Neural progenitor cell (in vitro differentiated cells): ENCODE results near the gene BLVRA. TPM values are rescaled to one million over a fixed set of nuclear protein-coding genes. Genes with fewer than 3 reads are reported as not detected.
"Not testable (repeated sequence)": the region's sequence is repeated elsewhere in the genome, so short reads cannot be mapped to it uniquely, and the experiment has no call there.

ENCODE experiments used
- DNase-seq: peaks from one replicate; pipeline ENCODE4 v3.0.0-alpha.2; 2016; ENCODE audit warnings: low spot score
- H2AFZ ChIP-seq: fragments of 200-600 bp; sonication (generic); replicated peaks from 2 replicates; pipeline ENCODE4 v1.6.1; 2016; ENCODE audit warnings: antibody characterized with exemption
- H3F3A ChIP-seq: fragments of 200-600 bp; sonication (generic); 2 replicates; pipeline ENCODE4 v1.6.1; 2016; ENCODE audit warnings: antibody characterized with exemption, low read depth
- H3K27ac ChIP-seq: fragments of 200-600 bp; sonication (generic); 2 replicates; pipeline ENCODE4 v1.5.1; 2016; ENCODE audit warnings: mild to moderate bottlenecking
- H3K27me3 ChIP-seq: fragments of 200-600 bp; sonication (generic); 2 replicates; pipeline ENCODE4 v1.6.1; 2016; ENCODE audit warnings: mild to moderate bottlenecking, moderate library complexity
- H3K36me3 ChIP-seq: fragments of 200-600 bp; sonication (generic); 2 replicates; pipeline ENCODE4 v1.5.1; 2016
- H3K4me1 ChIP-seq: fragments of 200-600 bp; sonication (generic); 2 replicates; pipeline ENCODE4 v1.6.1; 2016; ENCODE audit warnings: mixed run types
- H3K4me2 ChIP-seq: fragments of 200-600 bp; sonication (generic); 2 replicates; pipeline ENCODE4 v1.6.1; 2016
- H3K4me3 ChIP-seq: fragments of 200-600 bp; sonication (generic); 2 replicates; pipeline ENCODE4 v1.5.1; 2016
- H3K79me2 ChIP-seq: fragments of 200-600 bp; sonication (generic); 2 replicates; pipeline ENCODE4 v1.6.1; 2016; ENCODE audit warnings: low read depth
- H3K9ac ChIP-seq: fragments of 200-600 bp; sonication (generic); 2 replicates; pipeline ENCODE4 v1.6.1; 2016
- H3K9me3 ChIP-seq: fragments of 200-600 bp; sonication (generic); 2 replicates; pipeline ENCODE4 v1.5.1; 2016; ENCODE audit warnings: low read depth
- H4K20me1 ChIP-seq: fragments of 200-600 bp; sonication (generic); 2 replicates; pipeline ENCODE4 v1.6.1; 2016; ENCODE audit warnings: low read depth
- H3K27ac Mint-ChIP-seq: 3 replicates; pipeline ENCODE4 v1.8.0; 2021; ENCODE audit warnings: mixed read lengths
- H3K27me3 Mint-ChIP-seq: 2 replicates; pipeline ENCODE4 v1.8.0; 2022; ENCODE audit warnings: low read depth, mild to moderate bottlenecking, inconsistent platforms, moderate library complexity, mixed read lengths; ENCODE audit not compliant: insufficient read depth
- H3K36me3 Mint-ChIP-seq: 3 replicates; pipeline ENCODE4 v1.8.0; 2021; ENCODE audit warnings: mixed read lengths
- H3K4me1 Mint-ChIP-seq: 3 replicates; pipeline ENCODE4 v1.8.0; 2021; ENCODE audit warnings: mixed read lengths
- H3K4me3 Mint-ChIP-seq: 3 replicates; pipeline ENCODE4 v1.8.0; 2021; ENCODE audit warnings: mild to moderate bottlenecking, moderate library complexity, mixed read lengths
- H3K9me3 Mint-ChIP-seq: 3 replicates; pipeline ENCODE4 v1.8.0; 2020; ENCODE audit warnings: mixed read lengths
- EZH2 ChIP-seq: fragments of 200-600 bp; sonication (generic); IDR thresholded peaks from 2 replicates; pipeline ENCODE4 v1.6.1; 2017; ENCODE audit warnings: antibody characterized with exemption, mild to moderate bottlenecking, moderate library complexity
- EZH2phosphoT487 ChIP-seq: fragments of 200-600 bp; sonication (generic); IDR thresholded peaks from 2 replicates; pipeline ENCODE4 v1.6.1; 2017; ENCODE audit warnings: antibody characterized with exemption
- total RNA-seq: library from RNA; depleted of rRNA; stranded (reverse); fragments of >200 nt; gene quantifications from 2 replicates; pipeline ENCODE4 v1.2.3, GENCODE V29; 2015; ENCODE audit warnings: low replicate concordance
- TF ChIP-seq, protein P1 (sequence below): fragments of 200-600 bp; sonication (generic); IDR thresholded peaks from 2 replicates; pipeline ENCODE4 v1.5.1; 2017; ENCODE audit warnings: antibody characterized with exemption, mild to moderate bottlenecking

BLVRA gene
- total RNA-seq, 1 donor from 2014 or later = 27.9 TPM

DNA sequence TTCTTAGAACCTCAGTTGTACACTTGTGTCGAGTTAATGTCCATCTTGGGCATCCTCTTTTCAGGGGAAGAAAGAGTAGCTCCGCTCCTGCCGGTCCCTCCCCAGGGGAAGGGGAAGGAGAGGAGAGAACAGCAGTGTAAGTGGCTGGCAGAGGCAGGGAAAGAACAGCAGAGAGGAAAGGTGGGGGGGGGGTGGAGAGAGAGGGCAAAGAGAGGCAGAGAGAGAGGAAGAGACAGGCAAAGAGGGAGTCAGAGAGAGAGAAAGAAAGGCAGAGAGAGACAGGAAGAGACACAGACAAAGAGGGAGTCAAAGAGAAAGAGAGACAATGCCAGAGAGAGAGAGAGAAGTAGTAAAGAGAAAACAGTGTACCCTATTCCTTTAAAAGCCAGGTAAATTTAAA lies 56.9 kb downstream of the BLVRA start:
- H3K79me2 ChIP-seq = no peaks in the 10 kb centered on the region
- Mint-ChIP-seq H3K27me3 (peaks cover 7% of the 10 kb centered on the region), H3K27ac (no peak overlapping the region), H3K36me3 (no peaks in the 10 kb centered on the region), H3K4me3 (no peak overlapping the region), H3K9me3 (no peaks in the 10 kb centered on the region), H3K4me1 (no peaks in the 10 kb centered on the region)
- H4K20me1 ChIP-seq = no peaks in the 10 kb centered on the region
- TF ChIP-seq, protein P1, sequence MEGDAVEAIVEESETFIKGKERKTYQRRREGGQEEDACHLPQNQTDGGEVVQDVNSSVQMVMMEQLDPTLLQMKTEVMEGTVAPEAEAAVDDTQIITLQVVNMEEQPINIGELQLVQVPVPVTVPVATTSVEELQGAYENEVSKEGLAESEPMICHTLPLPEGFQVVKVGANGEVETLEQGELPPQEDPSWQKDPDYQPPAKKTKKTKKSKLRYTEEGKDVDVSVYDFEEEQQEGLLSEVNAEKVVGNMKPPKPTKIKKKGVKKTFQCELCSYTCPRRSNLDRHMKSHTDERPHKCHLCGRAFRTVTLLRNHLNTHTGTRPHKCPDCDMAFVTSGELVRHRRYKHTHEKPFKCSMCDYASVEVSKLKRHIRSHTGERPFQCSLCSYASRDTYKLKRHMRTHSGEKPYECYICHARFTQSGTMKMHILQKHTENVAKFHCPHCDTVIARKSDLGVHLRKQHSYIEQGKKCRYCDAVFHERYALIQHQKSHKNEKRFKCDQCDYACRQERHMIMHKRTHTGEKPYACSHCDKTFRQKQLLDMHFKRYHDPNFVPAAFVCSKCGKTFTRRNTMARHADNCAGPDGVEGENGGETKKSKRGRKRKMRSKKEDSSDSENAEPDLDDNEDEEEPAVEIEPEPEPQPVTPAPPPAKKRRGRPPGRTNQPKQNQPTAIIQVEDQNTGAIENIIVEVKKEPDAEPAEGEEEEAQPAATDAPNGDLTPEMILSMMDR = no peak
- TF ChIP-seq EZH2 (no peak), EZH2phosphoT487 (no peak)
- no peaks in the 10 kb centered on the region for H3K36me3 ChIP-seq
- peaks cover 4% of the 10 kb centered on the region for H3F3A ChIP-seq
- DNase-seq = no peak
- H3K4me3 ChIP-seq = no peak overlapping the region
- peak overlapping the region; percentile 25 for H3K4me2 ChIP-seq
- H3K4me1 ChIP-seq = peaks cover 6% of the 10 kb centered on the region
- no peaks in the 10 kb centered on the region for H3K9me3 ChIP-seq
- no peaks in the 10 kb centered on the region for H3K27me3 ChIP-seq
- H3K9ac ChIP-seq = no peak overlapping the region
- H3K27ac ChIP-seq = no peak overlapping the region
- peak overlapping the region; percentile 84 for H2AFZ ChIP-seq

DNA sequence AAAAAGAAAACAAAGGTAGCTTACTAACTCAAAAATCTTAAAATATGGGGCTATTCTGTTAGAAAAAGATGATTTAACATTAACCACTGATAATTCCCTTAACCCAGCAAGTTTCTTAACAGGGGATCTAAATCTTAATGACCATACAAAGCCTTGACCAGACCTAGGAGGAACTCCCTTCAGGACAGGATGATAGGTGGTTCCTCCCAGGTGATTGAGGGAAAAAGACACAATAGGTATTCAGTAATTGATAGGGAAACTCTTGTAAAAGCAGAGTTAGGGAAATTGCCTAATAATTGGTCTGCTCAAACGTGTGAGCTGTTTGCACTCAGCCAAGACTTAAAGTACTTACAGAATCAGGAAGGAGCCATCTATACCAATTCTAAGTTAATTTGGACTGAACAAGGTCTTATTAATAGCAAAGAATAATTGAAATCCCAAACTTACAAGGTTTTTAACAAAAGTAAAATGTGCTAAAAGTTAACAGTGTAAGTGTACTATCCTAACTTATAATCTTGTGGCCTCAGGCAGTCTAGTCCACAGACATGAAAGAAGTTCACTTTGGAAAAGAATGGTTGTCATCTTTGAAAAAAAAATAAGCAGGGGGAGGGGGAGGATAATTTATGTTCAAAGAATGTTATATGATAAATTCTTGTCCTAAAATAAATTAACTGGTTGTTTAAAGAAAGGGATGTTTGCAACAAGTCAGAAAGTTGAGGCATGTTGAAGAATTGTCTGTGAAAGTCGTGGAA lies 57.7 kb downstream of the BLVRA start:
- H3K36me3 Mint-ChIP-seq, H3K4me3 ChIP-seq, H4K20me1 ChIP-seq, H3K4me1 Mint-ChIP-seq, H3K27me3 ChIP-seq, H3K4me1 ChIP-seq, DNase-seq, H3K27ac ChIP-seq, H3K27me3 Mint-ChIP-seq, H2AFZ ChIP-seq, H3K9ac ChIP-seq, H3F3A ChIP-seq, H3K4me3 Mint-ChIP-seq, H3K4me2 ChIP-seq, H3K79me2 ChIP-seq, H3K9me3 ChIP-seq, H3K36me3 ChIP-seq, H3K9me3 Mint-ChIP-seq, H3K27ac Mint-ChIP-seq: not testable (repeated sequence)

DNA sequence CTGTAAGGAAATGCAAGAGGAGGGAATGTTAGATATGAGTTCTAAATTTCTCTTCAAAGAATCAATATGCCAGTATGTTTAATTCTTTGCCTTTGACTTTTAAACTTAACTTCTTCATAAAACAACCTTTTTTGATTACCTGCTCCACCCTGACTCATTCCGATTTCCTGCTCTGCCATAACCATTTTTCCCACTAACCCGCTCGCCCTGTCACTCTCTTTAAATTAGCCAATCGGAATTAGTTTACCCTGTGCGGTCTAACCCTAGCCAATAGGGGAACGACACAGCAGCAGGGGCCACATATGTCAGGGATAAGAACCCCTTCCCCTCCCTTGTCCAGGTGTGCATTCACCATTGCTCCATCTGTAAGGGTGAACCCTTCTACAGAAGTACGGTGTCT lies 64.9 kb downstream of the BLVRA start:
- not testable (repeated sequence) for H3K79me2 ChIP-seq, H3K4me2 ChIP-seq, H3K27ac ChIP-seq, H4K20me1 ChIP-seq, H3K36me3 Mint-ChIP-seq, H3K9me3 Mint-ChIP-seq, H3K36me3 ChIP-seq, H3K27ac Mint-ChIP-seq, H3K4me3 ChIP-seq, H3K9ac ChIP-seq, H3K27me3 ChIP-seq, H3K4me1 Mint-ChIP-seq, H3K4me3 Mint-ChIP-seq, DNase-seq, H3F3A ChIP-seq, H3K9me3 ChIP-seq, H3K4me1 ChIP-seq, H2AFZ ChIP-seq
- H3K27me3 Mint-ChIP-seq = peaks cover 10% of the 10 kb centered on the region

DNA sequence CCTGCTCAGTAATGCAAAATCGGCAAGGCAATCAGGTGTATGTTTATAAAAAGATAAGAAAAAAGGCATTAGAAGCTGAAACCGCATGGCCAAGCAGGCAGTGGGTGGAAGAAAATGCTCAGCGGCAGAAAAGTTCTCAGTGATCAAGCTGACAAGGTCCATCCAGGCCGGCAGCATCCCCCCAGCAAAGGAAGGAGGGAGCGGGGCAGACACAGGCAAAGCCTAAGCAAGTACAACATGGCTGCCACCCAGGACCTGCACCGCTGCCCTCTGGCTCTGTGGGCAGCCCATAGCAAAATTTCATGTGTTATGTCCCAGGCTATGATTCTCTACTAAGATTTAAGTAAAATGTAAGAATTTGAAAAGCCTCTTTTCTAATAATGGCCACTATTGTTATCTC lies 65.5 kb downstream of the BLVRA start:
- H3K9me3 Mint-ChIP-seq = peaks cover 4% of the 10 kb centered on the region
- Histone ChIP-seq H3K4me2 (no peak overlapping the region), H3K4me1 (no peaks in the 10 kb centered on the region), H2AFZ (no peak overlapping the region), H3K4me3 (no peak overlapping the region), H3K9me3 (no peaks in the 10 kb centered on the region), H3K79me2 (no peaks in the 10 kb centered on the region), H3K36me3 (no peaks in the 10 kb centered on the region), H3F3A (no peaks in the 10 kb centered on the region), H3K9ac (no peak overlapping the region), H4K20me1 (no peaks in the 10 kb centered on the region), H3K27ac (no peak overlapping the region), H3K27me3 (no peaks in the 10 kb centered on the region)
- H3K27ac Mint-ChIP-seq = no peak overlapping the region
- no peaks in the 10 kb centered on the region for H3K36me3 Mint-ChIP-seq
- no peak overlapping the region for H3K4me3 Mint-ChIP-seq
- H3K27me3 Mint-ChIP-seq = peaks cover 12% of the 10 kb centered on the region
- no peak for DNase-seq
- TF ChIP-seq, protein P1 = no peak
- TF ChIP-seq EZH2 (no peak), EZH2phosphoT487 (no peak)
- H3K4me1 Mint-ChIP-seq = no peaks in the 10 kb centered on the region

DNA sequence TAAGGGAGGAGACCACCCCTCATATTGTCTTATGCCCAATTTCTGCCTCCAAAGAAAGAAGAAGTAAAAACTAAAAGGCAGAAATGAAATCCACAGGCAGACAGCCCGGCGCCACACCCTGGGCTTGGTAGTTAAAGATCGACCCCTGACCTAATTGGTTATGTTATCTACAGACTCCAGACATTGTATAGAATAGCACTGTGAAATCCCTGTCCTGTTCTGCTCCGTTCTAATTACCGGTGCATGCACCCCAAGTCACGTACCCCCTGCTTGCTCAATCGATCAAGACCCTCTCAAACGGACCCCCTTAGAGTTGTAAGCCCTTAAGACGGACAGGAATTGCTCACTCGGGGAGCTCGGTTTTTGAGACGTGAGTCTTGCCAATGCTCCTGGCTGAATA lies 66.0 kb downstream of the BLVRA start:
- H3K27me3 ChIP-seq, H3K9me3 ChIP-seq, DNase-seq, H3K79me2 ChIP-seq, H3K4me2 ChIP-seq, H3K9ac ChIP-seq, H3K36me3 ChIP-seq, H3K4me1 Mint-ChIP-seq, H2AFZ ChIP-seq, H3K27ac ChIP-seq, H3K27ac Mint-ChIP-seq, H3K9me3 Mint-ChIP-seq, H3F3A ChIP-seq, H3K36me3 Mint-ChIP-seq, H4K20me1 ChIP-seq, H3K4me3 ChIP-seq, H3K4me1 ChIP-seq: not testable (repeated sequence)
- peaks cover 11% of the 10 kb centered on the region for H3K27me3 Mint-ChIP-seq
- H3K4me3 Mint-ChIP-seq = peak overlapping the region; percentile 59
